Measurements from ENCODE around the gene MAK.
A peak's percentile ranks its signal among the peaks of the same experiment; 100 is the strongest.
"Not testable (repeated sequence)": the region's sequence is repeated elsewhere in the genome, so short reads cannot be mapped to it uniquely, and the experiment has no call there.

MAK gene

GRCh38 chr6:10779076-10779475 is 59.3 kb downstream of the MAK start:
- no peak for DNase-seq (ENCODE audit: low read depth in 1 of 2, low spot score in 1 of 2)

- no peak for DNase-seq (ENCODE audit: low read depth in 1 of 2, low spot score in 1 of 2)
Measured at GRCh38 chr6:10778230-10778629, 60.1 kb downstream of the MAK start.

DNA sequence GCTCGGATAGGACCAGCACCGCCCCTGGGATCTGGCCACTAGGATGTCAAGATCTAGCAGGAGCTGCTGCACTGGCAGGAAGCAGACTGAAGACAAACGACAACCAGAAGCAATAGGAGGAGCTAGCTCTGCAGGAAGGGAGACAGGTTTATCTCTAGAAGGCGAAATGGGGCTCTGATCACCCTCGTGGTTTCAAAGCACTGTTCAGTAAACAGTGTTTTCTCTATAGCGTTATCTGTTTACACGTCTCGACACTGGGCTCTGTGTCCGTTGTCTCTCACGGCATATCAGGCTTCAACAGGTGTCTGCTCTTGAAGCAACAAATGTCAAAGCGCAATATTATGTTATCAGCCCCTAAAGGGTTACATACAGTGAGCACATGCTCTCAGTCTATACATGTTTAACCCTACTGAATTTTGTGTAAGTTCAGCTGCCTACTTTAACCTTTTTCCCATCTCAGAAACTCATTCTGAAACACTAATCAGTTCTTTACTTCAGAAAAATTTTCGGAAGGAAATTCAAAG is 66.9 kb downstream of the MAK start:
- no peak for DNase-seq (ENCODE audit: low read depth in 1 of 2, low spot score in 1 of 2)

- no peak for DNase-seq (ENCODE audit: low read depth in 1 of 2, low spot score in 1 of 2)
Measured at GRCh38 chr6:10769419-10769818, 68.9 kb downstream of the MAK start.

GRCh38 chr6:10763006-10763405 is 75.3 kb downstream of the MAK start:
- DNase-seq (ENCODE audit: low read depth in 1 of 2, low spot score in 1 of 2) = no peak

GRCh38 chr6:10759884-10760329 is 78.4 kb downstream of the MAK start:
- DNase-seq (ENCODE audit: low read depth in 1 of 2, low spot score in 1 of 2) = no peak

DNA sequence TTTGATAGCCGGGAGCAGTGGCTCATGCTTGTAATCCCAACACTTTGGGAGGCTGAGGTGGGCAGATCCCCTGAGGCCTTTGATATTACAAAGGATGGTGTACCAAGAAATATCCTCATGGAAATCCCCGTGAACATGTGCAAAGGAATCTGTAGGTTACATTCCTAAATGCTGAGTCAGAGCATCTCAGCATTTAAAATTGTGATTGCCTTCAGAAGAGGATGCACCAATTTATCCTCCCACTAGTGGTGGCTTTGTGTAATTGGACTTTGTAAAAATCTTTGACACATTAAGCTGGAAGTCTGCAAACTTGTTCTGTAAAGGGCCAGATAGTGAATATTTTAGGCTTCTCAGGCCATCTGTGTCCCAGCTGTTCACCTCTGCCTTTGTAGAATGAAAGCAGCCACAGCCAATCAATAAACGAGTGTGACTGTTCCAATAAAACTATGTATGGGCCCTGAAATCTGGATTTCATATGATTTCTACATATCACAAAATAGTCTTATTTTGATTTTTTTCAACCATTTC is 79.0 kb downstream of the MAK start:
- no peak for DNase-seq (ENCODE audit: low read depth in 1 of 2, low spot score in 1 of 2)

DNA sequence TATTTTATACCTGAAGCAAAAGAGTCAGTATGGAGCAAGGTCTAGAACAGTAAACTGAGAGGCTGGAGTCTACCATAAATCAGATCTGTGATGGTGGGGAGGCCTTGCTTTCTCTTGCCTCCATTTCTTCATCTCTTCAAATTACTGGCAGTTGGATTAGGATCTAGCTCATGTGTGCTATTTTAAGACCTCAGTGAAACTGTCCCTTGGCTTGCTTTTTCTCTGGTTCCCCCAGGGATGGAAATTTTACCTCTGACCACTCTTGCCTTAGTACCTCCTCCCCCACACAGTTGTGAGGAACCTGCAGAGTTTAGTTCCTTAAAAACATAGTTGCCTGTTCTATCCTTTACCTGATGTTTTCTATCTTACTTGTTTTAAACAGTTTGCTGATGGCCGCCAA is 82.3 kb downstream of the MAK start:
- DNase-seq (ENCODE audit: low read depth in 1 of 2, low spot score in 1 of 2) = no peak

DNA sequence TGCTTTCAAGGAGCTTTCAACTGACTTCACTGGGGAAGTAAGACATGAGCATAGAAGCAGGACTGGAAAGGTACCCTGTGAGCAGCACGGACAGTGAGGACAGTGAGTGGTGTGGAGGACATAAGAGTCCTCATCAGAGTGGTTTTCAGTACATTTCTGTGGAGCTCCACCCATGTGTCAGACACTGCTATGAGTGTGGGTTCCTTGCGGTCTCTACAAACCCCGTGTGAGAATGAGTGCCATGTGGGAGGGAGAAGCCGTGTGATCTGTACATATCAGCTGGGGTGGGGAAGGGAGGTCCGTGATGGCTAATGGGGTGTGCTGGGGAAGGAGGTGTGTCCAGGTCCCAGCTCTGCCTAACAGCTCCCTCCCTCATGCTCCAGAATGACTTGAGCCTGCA is 86.6 kb downstream of the MAK start:
- not testable (repeated sequence) for DNase-seq (ENCODE audit: low read depth in 1 of 2, low spot score in 1 of 2)

DNA sequence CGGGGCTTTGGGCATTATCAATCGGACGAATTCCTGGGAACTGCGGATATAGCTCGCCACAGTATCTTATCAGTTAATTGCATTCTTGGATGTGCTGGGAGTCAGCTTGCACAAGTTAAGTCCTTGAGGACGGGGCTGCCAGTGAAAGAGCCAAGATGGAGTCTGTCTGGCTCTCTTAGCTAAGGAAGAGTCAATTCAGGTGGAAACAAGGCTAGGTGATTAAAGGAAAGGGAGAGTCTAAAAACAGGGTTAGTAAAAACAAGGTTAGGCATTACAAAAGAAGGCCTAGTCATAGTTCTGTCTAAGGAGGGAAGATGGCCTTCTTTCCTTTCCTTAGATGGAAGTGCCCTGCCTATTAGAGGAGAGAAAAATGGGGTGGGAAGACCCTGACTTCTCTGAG is 87.8 kb downstream of the MAK start:
- not testable (repeated sequence) for DNase-seq (ENCODE audit: low read depth in 1 of 2, low spot score in 1 of 2)

- no peak for DNase-seq (ENCODE audit: low read depth in 1 of 2, low spot score in 1 of 2)
Measured at GRCh38 chr6:10749734-10750133, 88.6 kb downstream of the MAK start.

DNA sequence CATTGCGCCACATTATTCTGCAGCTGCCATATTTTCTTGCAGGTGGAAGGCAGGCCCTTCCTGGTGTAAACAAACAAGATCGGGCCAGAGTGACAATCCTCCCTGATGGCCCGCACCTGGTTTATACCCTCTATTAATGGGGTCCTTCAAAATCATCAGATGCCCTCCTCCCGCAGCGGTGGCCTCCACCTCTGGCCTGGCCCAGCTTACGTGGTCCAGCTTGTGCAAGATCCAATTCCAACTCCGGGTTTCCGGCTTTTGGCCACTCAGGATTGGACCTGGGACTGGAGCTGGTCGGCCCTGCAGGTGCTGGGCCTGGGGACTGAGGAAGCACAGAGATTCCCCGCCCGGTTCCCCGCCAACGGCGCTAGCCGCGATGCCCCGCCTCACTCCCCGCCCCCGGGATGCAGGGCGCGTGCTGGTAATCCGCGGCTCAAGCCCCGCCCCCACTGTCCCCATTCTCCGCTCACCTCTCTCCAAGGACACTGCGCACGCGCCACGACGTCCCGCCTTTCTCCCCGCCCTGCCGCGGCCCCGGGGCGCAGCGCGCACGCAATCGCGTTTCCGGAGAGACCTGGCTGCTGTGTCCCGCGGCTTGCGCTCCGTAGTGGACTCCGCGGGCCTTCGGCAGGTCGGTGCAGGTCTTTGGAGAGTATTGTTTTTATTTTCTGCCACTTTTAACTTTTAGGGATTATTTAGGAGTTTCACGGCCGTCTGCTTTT is 90.9 kb downstream of the MAK start, which contains the start of gene TMEM14B:
Gene TMEM14B (plus strand): TSS at position 555 of the 722 bp plus-strand sequence. CDS start 1,441 bp downstream, outside the sequence.
- peak; percentile 99 for DNase-seq (ENCODE audit: low read depth in 1 of 2, low spot score in 1 of 2)

DNA sequence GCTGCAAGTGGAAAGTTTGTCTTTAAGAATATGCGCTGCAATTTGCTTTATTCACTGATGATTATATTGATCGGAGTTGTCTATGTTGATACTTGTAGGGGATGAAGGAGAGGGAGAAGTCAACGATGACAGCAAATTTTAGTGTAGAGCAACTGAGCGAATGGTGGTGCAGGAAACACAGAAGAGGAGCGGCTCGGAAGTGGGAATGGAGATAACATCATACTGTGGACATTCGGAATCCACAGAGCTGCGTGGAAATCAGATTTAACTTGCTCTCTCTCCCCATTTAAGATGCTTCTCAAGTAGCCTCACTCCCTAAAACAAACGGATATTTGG is 91.5 kb downstream of the MAK start:
- DNase-seq (ENCODE audit: low read depth in 1 of 2, low spot score in 1 of 2) = no peak

GRCh38 chr6:10745116-10745515 is 93.2 kb downstream of the MAK start:
- DNase-seq (ENCODE audit: low read depth in 1 of 2, low spot score in 1 of 2) = no peak

GRCh38 chr6:10743515-10743914 is 94.8 kb downstream of the MAK start:
- DNase-seq (ENCODE audit: low read depth in 1 of 2, low spot score in 1 of 2) = no peak

DNA sequence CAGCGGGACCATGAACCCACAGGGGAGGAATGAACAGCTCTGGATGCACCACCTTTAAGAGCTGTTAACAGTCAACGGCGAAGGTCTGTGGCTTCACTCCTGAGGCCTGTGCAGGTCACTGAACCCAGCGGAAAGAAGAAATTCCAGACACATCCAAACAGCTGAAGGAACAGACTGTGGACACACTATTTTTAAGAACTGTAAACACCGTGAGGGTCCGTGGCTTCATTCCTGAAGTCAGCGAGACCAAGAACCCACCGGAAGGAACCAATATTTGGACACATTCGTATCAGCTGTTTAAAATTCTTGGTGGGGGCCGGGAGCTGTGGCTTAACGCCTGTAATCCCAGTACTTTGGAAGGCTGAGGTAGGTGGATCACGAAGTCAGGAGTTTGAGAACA is 96.1 kb downstream of the MAK start:
- no peak for DNase-seq (ENCODE audit: low read depth in 1 of 2, low spot score in 1 of 2)

DNA sequence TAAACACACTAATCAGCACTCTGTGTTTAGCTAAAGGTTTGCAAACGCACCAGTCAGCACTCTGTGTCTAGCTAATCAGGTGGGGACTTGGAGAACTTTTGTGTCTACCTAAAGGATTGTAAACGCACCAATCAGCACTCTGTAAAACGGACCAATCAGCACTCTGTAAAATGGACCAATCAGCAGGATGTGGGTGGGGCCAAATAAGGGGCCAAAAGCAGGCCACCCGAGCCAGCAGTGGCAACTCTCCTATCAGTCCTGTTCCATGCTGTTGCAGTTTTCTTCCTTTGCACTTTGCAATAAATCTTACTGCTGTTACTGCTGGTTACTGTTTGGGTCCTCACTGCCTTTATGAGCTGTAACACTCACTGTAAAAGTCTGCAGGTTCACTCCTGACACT is 96.7 kb downstream of the MAK start:
- not testable (repeated sequence) for DNase-seq (ENCODE audit: low read depth in 1 of 2, low spot score in 1 of 2)

GRCh38 chr6:10740061-10740460 is 98.3 kb downstream of the MAK start:
- DNase-seq (ENCODE audit: low read depth in 1 of 2, low spot score in 1 of 2) = no peak

- no peak for DNase-seq (ENCODE audit: low read depth in 1 of 2, low spot score in 1 of 2)
Measured at GRCh38 chr6:10736731-10737130, 101.6 kb downstream of the MAK start.

DNA sequence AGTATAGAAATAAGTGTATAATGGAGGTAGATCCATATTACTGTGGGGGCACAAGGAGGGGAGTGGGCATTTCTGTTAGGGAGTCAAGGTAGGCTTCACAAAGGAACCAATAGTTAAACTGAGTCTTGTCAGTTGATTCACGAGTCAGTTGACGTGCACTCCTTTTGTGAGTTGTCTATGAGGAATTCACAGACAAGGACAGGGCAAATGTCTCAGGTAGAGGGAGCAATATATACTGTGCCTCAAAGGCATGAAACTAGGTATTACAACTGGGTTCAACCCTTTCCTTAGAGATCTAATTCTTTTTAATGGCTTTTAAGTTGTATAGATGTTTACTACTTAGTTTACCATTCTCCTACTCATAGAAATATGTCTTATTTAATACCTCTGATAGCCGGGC is 104.5 kb downstream of the MAK start:
- no peak for DNase-seq (ENCODE audit: low read depth in 1 of 2, low spot score in 1 of 2)

- DNase-seq (ENCODE audit: low read depth in 1 of 2, low spot score in 1 of 2) = no peak
Measured at GRCh38 chr6:10733151-10733715, 105.1 kb downstream of the MAK start.

GRCh38 chr6:10730254-10730653 is 108.1 kb downstream of the MAK start:
- DNase-seq (ENCODE audit: low read depth in 1 of 2, low spot score in 1 of 2) = no peak

- no peak for DNase-seq (ENCODE audit: low read depth in 1 of 2, low spot score in 1 of 2)
Measured at GRCh38 chr6:10725716-10726115, 112.6 kb downstream of the MAK start.

All from activated CD4-positive, alpha-beta T cell treated with anti-CD3 and anti-CD28 coated beads, Interleukin-2, amount 50 U/mL, for 24 hours (primary cell).